ENCODE measurements around the gene CRELD2.

- TF ChIP-seq CTCF (IDR thresholded peaks at IDR 0.05 in 4 of 5, conservative IDR thresholded peaks at IDR 0.05 in 1 of 5) (no peak), POLR2A (IDR thresholded peaks at IDR 0.05) (no peak)
These were observed 5.4 kb upstream of the CRELD2 start for GRCh38 chr22:49913026-49913425.

Data from gastrocnemius medialis (tissue), 4 donors.